Activated CD4-positive, CD25-positive, alpha-beta regulatory T cell treated with anti-CD3 and anti-CD28 coated beads, Interleukin-2, amount 50 U/mL, for 24 hours (primary cell): ENCODE data around the gene CLDN3.

Experiments
- ATAC-seq, 2 donors: fragments of 150-1000 bp; cut with Tn5 transposase; one replicate each; pipeline ENCODE4 v1.10.0; 2021; ENCODE audit warnings: mild to moderate bottlenecking in 1 of 2, moderate library complexity in 1 of 2

Gene CLDN3

GRCh38 chr7:73770860-73771670, 995 bp upstream of the CLDN3 start:
- no peak for ATAC-seq

GRCh38 chr7:73769481-73770001, 529 bp downstream of the CLDN3 start:
- no peak for ATAC-seq

- ATAC-seq = no peak
Observed at GRCh38 chr7:73768641-73769480, 1.2 kb downstream of the CLDN3 start.

GRCh38 chr7:73766556-73767229, 3.4 kb downstream of the CLDN3 start:
- no peak for ATAC-seq

GRCh38 chr7:73762659-73762999, 7.4 kb downstream of the CLDN3 start:
- ATAC-seq = no peak

- no peak for ATAC-seq
Observed at GRCh38 chr7:73761854-73762658, 8.0 kb downstream of the CLDN3 start.

- ATAC-seq = no peak
Observed at GRCh38 chr7:73758581-73759138, 11.4 kb downstream of the CLDN3 start.

GRCh38 chr7:73749931-73750776, 19.9 kb downstream of the CLDN3 start:
- ATAC-seq = no peak

GRCh38 chr7:73746378-73746777, 23.7 kb downstream of the CLDN3 start:
- ATAC-seq = no peak

GRCh38 chr7:73742753-73743641, 27.1 kb downstream of the CLDN3 start:
- no peak for ATAC-seq

GRCh38 chr7:73742338-73742752, 27.7 kb downstream of the CLDN3 start:
- no peak for ATAC-seq

GRCh38 chr7:73741600-73741999, 28.5 kb downstream of the CLDN3 start:
- no peak for ATAC-seq

GRCh38 chr7:73740771-73741170, 29.3 kb downstream of the CLDN3 start:
- no peak for ATAC-seq

GRCh38 chr7:73740212-73740611, 29.9 kb downstream of the CLDN3 start:
- ATAC-seq = no peak

- ATAC-seq = no peak
Observed at GRCh38 chr7:73739387-73739767, 30.7 kb downstream of the CLDN3 start.

GRCh38 chr7:73738612-73739386, 31.3 kb downstream of the CLDN3 start, which contains the start of gene ABHD11:
Gene ABHD11, minus strand, starts transcription at chr7:73738802. Its CDS starts 32 bp downstream, at chr7:73738770.
- peak; percentile 91 to 92 for ATAC-seq

GRCh38 chr7:73738220-73738611, 31.9 kb downstream of the CLDN3 start:
- no peak for ATAC-seq

GRCh38 chr7:73737491-73738219, 32.4 kb downstream of the CLDN3 start:
- no peak for ATAC-seq
